GM12878 (cell line): ENCODE results near the gene AMMECR1. TPM values are rescaled to one million over a fixed set of nuclear protein-coding genes. Genes with fewer than 3 reads are reported as not detected.

Source experiments
- ATAC-seq: fragments of 200-7000 bp; cut with Tn5 transposase; 3 replicates; pipeline ENCODE4 v1.9.1; 2020; ENCODE audit warnings: mild to moderate bottlenecking, moderate library complexity
- BruUV-seq: library from RNA; stranded (reverse); fragments of 400-500 nt; replicated peaks from 2 replicates; lab custom pipeline; 2021; lab: Mats Ljungman, UMichigan
- CTCF ChIA-PET: fragments of 300-600 bp; sonication (Branson Sonifier 250); formaldehyde crosslinking; extraction: SDS; loops from one replicate; lab custom pipeline; 2021; ENCODE audit warnings: inconsistent platforms; lab: Yijun Ruan, JAX
- POLR2A ChIA-PET: fragments of 350-600 bp; formaldehyde crosslinking; extraction: SDS; loops from one replicate; lab custom pipeline; 2021; ENCODE audit warnings: inconsistent platforms; lab: Charles Lee
- RAD21 ChIA-PET: fragments of 300-600 bp; sonication (Branson Sonifier 250); formaldehyde crosslinking; loops from one replicate; lab custom pipeline; 2023; ENCODE audit warnings: antibody characterized with exemption; ENCODE audit not compliant: unreplicated experiment; lab: Charles Lee
- SMC1A ChIA-PET: fragments of 300-600 bp; sonication (Branson Sonifier 250); formaldehyde crosslinking; loops from one replicate; lab custom pipeline; 2023; ENCODE audit not compliant: unreplicated experiment, uncharacterized antibody; lab: Charles Lee
- DNase-seq: peaks from one replicate; pipeline ENCODE4 v3.0.0-alpha.2; 2011; ENCODE audit warnings: low read depth, low spot score
- FAIRE-seq: peaks from 3 replicates; lab custom pipeline; 2011; peaks lifted over from hg19 to GRCh38; lab: Jason Lieb, UNC
- H2AFZ ChIP-seq: 2 replicates; pipeline ENCODE4 v1.6.0; 2011; ENCODE audit warnings: low read depth, low read length, control low read depth; ENCODE audit not compliant: control insufficient read depth
- H3K27ac ChIP-seq: 2 replicates; pipeline ENCODE4 v1.5.1; 2011; ENCODE audit warnings: control low read depth; ENCODE audit not compliant: control insufficient read depth, insufficient read depth
- H3K27me3 ChIP-seq, 2 experiments: replicated peaks in 1 of 2; 2 replicates each; pipeline versions ENCODE4 v1.6.0 to v1.6.1; 2011; ENCODE audit warnings: low read length in 1 of 2; ENCODE audit not compliant: control insufficient read depth in 2 of 2, insufficient read depth in 2 of 2
- H3K36me3 ChIP-seq, 2 experiments: 2 replicates each; pipeline ENCODE4 v1.5.1; 2011; ENCODE audit warnings: low read length in 1 of 2; ENCODE audit not compliant: control insufficient read depth in 2 of 2, insufficient read depth in 2 of 2
- H3K4me1 ChIP-seq: 2 replicates; pipeline ENCODE4 v1.6.1; 2011; ENCODE audit warnings: mild to moderate bottlenecking, low read length, moderate library complexity, mixed read lengths; ENCODE audit not compliant: control insufficient read depth, insufficient read depth
- H3K4me2 ChIP-seq: 2 replicates; pipeline ENCODE4 v1.6.0; 2011; ENCODE audit warnings: control low read depth; ENCODE audit not compliant: control insufficient read depth, insufficient read depth
- H3K4me3 ChIP-seq: fragments of 200-600 bp; sonication (generic); 2 replicates; pipeline ENCODE4 v1.5.1; 2016
- H3K79me2 ChIP-seq: 2 replicates; pipeline ENCODE4 v1.6.0; 2011; ENCODE audit warnings: low read length; ENCODE audit not compliant: control insufficient read depth, insufficient read depth
- H3K9ac ChIP-seq: 2 replicates; pipeline ENCODE4 v1.8.0; 2011; ENCODE audit warnings: low read length, control low read depth, mixed read lengths; ENCODE audit not compliant: control insufficient read depth, insufficient read depth
- H3K9me3 ChIP-seq: replicated peaks from 3 replicates; pipeline ENCODE4 v1.5.1; 2011; ENCODE audit warnings: mild to moderate bottlenecking, low read length; ENCODE audit not compliant: control insufficient read depth, insufficient read depth
- H4K20me1 ChIP-seq: 2 replicates; pipeline ENCODE4 v1.6.0; 2011; ENCODE audit not compliant: control insufficient read depth, insufficient read depth
- CREB1 ChIP-seq: IDR thresholded peaks from 2 replicates; pipeline ENCODE4 v1.6.1; 2012; ENCODE audit warnings: low read depth, mild to moderate bottlenecking, inconsistent platforms
- ETV6 ChIP-seq, 2 experiments: fragments of 450-650 bp in 1 of 2; IDR thresholded peaks in 1 of 2; conservative IDR thresholded peaks in 1 of 2; 2 replicates each; pipeline ENCODE4 v1.6.1; 2014; ENCODE audit warnings: antibody characterized with exemption in 1 of 2, borderline replicate concordance in 1 of 2, low read depth in 1 of 2, mild to moderate bottlenecking in 1 of 2, moderate library complexity in 1 of 2
- POLR2AphosphoS2 ChIP-seq: IDR thresholded peaks from 2 replicates; pipeline ENCODE4 v1.6.1; 2011; ENCODE audit warnings: low read depth, mild to moderate bottlenecking, low read length, improper control_type of control experiment, moderate library complexity
- RUNX3 ChIP-seq: IDR thresholded peaks from 2 replicates; pipeline ENCODE4 v1.6.1; 2012; ENCODE audit warnings: low read length, inconsistent platforms
- SIX5 ChIP-seq: IDR thresholded peaks from 2 replicates; pipeline ENCODE4 v1.6.1; 2011; ENCODE audit warnings: mild to moderate bottlenecking, low read depth, low read length, moderate library complexity; ENCODE audit not compliant: severe bottlenecking
- ZNF592 ChIP-seq: fragments of 450-650 bp; IDR thresholded peaks from 2 replicates; pipeline ENCODE4 v1.6.1; 2017; ENCODE audit warnings: mild to moderate bottlenecking, moderate library complexity
- ZNF622 ChIP-seq: fragments of 450-650 bp; IDR thresholded peaks from 2 replicates; pipeline ENCODE4 v1.6.1; 2017; ENCODE audit warnings: mild to moderate bottlenecking, inconsistent platforms
- WGBS: methylation state at CpG from one replicate; pipeline ENCODE4 v1.1.6; 2016; ENCODE audit warnings: low lambda C conversion rate; ENCODE audit not compliant: insufficient replicate concordance, insufficient coverage; ENCODE audit errors: missing lambda C conversion rate; 5-methylcytosine and 5-hydroxymethylcytosine counted together
- in situ Hi-C: fragments of 300-500 bp; cut with MboI; formaldehyde crosslinking; loops from 9 replicates; pipeline ENCODE4 v1.14.3; 2018; ENCODE audit warnings: mixed read lengths
- intact Hi-C: fragments of 100-400 bp; cut with micrococcal nuclease; formaldehyde crosslinking; loops from one replicate; pipeline ENCODE4 v1.14.2; 2022; ENCODE audit not compliant: unreplicated experiment
- polyA plus RNA-seq, 11 experiments: library from polyadenylated mRNA; depleted of rRNA in 4 of 11; unstranded in 6 of 11; stranded (reverse) in 5 of 11; fragments of >200 nt; fragmentation: Nextera tagmentation in 4 of 11; fragmentation: Illumina TruSeq in 1 of 11; extraction: Ambion mirVana in 4 of 11; extraction: Trizol in 1 of 11; gene quantifications; 1 replicate in 1 of 11; 2 replicates in 10 of 11; pipeline versions ENCODE4 v1.2.1 to v1.2.3, GENCODE V29; 2011 to 2016; ENCODE audit warnings: inconsistent platforms in 2 of 11, missing spikeins in 2 of 11, low read depth in 1 of 11
- total RNA-seq, 4 experiments: library from RNA; depleted of rRNA in 3 of 4; stranded (reverse); fragments of >200 nt in 3 of 4; fragmentation: Illumina TruSeq in 1 of 4; extraction: Trizol in 1 of 4; gene quantifications; 2 replicates each; pipeline versions ENCODE4 v1.2.1 to v1.2.3, GENCODE V29; 2013 to 2021

Gene AMMECR1
- total and polyA plus RNA-seq, 10 of the 15 experiments (the other 5 are each of a cell fraction or from before 2014, with no cell fraction given) = 4.9 to 25.6 (median 10.7) TPM

- no TSS peak for BruUV-seq
Observed at GRCh38 chrX:110201799-110202198, 116.1 kb downstream of the AMMECR1 start.

More at GRCh38 chrX:110201799-110202198, 116.1 kb downstream of the AMMECR1 start:
- no peak for DNase-seq
- Histone ChIP-seq H3K4me1 (no peaks in the 10 kb centered on the region), H2AFZ (no peak overlapping the region), H3K4me2 (no peak overlapping the region), H4K20me1 (no peaks in the 10 kb centered on the region), H3K36me3 (no peaks in the 10 kb centered on the region), H3K9ac (no peak overlapping the region), H3K27ac (no peak overlapping the region), H3K27me3 (no peaks in the 10 kb centered on the region), H3K4me3 (no peak overlapping the region), H3K79me2 (no peaks in the 10 kb centered on the region), H3K9me3 (no peaks in the 10 kb centered on the region)
- ATAC-seq = no peak
- 69% methylated on average over 3 of the region's 3 CpGs for WGBS
- FAIRE-seq = no peak
- ChIA-PET SMC1A (no interaction called here), CTCF (interaction anchor here (1.0 to 2.1 kb wide), 2 partner anchors 41 to 55 kb away, joined by 3 to 5 read pairs; no protein-coding TSS in a partner anchor), RAD21 (no interaction called here), POLR2A (no interaction called here)
- TF ChIP-seq POLR2AphosphoS2 (no peak), ZNF592 (no peak), SIX5 (no peak), ZNF622 (no peak), CREB1 (no peak), RUNX3 (no peak), ETV6 (conservative IDR thresholded peaks at IDR 0.05 in 1 of 2, IDR thresholded peaks at IDR 0.05 in 1 of 2; ENCODE audit: borderline replicate concordance in 1 of 2, low read depth in 1 of 2) (no peak)
- intact Hi-C loops (no loop called here), in situ Hi-C loops (no loop called here)
